HG03045 (cell line): ENCODE results near the gene BAD.

Source experiments
- ATAC-seq: cut with Tn5 transposase; IDR thresholded peaks from one replicate; pipeline ENCODE4 v1.9.1; 2021; ENCODE audit warnings: mild to moderate bottlenecking, moderate library complexity; ENCODE audit not compliant: unreplicated experiment

BAD gene

DNA sequence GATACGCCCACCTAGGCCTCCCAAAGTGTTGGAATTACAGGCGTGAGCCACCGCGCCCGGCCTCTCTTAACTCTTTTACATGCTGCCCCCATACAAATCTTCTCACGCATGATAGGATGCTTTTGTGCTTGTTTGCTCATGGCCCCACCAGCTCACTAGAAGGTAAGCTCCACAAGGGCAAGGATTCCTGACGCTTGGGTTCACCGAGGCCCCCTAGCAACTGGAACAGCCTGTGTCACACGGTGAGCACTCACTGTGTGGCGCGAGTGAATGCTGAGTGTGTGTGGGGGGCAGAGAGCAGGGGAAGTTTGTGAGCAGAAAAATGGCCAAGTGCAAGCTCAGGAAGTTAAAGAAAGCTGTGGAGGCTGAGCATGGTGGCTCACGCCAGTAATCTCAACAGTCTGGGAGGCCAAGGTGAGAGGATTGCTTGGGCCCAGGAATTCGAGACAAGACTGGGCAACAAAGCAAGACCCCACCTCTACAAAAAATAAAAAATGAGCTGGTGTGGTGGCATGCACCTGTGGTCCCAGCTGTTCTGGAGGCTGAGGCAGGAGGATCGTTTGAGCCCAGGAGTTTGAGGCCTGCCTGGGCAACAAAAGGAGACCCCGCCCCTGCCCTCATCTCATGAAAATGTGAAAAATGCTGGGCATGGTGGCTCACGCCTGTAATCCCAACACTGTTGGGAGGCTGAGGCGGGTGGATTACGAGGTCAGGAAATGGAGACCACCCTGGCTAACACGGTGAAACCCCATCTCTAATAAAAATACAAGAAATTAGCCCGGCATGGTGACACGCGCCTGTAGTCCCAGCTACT, 2.3 kb downstream of the BAD start:
- ATAC-seq: no peak

- ATAC-seq: no peak
These were observed 5.8 kb downstream of the BAD start for GRCh38 chr11:64278576-64279190.

DNA sequence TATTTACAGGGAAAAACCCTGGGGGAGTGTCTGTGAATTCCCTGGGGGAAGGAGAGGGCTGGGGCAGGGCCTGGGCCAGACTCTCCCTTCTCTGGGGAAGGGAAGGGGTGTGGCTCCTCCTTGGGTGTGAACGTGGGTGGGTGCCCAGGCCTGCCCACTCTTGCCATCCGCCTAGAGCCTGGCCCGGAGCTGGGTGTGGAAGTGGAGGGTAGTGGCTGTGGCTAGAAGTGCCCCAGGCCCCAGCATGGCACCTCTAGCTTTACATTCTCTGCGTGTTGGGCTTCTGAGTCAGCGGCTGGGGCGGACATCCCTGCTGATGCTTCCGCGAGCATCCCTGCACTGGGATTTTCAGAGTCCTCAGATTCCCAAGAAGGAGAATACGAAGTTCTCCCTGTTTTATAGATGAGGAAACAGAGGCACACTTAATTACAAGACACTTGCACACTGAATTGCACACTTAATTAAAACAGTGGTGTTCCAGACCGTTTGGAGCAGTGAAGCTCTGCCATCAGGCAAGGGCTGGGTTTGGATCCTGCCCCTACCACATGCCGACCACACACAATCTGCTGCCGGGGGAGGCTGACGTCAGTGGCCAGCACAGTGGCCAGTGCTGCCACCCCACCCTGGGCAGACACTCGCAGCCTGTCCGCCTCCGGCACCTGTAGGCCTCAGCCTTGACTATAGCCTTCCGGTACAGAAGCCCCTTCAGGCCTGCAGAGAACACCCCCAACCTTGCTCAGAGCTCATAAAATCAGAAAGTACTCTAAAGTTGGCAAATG, 7.6 kb downstream of the BAD start:
- no peak for ATAC-seq

- no peak for ATAC-seq
These were observed 8.6 kb downstream of the BAD start for GRCh38 chr11:64275841-64276240.

GRCh38 chr11:64275031-64275800, 9.2 kb downstream of the BAD start:
- no peak for ATAC-seq

GRCh38 chr11:64269540-64270220, 14.8 kb downstream of the BAD start:
- ATAC-seq: peak; percentile 69

DNA sequence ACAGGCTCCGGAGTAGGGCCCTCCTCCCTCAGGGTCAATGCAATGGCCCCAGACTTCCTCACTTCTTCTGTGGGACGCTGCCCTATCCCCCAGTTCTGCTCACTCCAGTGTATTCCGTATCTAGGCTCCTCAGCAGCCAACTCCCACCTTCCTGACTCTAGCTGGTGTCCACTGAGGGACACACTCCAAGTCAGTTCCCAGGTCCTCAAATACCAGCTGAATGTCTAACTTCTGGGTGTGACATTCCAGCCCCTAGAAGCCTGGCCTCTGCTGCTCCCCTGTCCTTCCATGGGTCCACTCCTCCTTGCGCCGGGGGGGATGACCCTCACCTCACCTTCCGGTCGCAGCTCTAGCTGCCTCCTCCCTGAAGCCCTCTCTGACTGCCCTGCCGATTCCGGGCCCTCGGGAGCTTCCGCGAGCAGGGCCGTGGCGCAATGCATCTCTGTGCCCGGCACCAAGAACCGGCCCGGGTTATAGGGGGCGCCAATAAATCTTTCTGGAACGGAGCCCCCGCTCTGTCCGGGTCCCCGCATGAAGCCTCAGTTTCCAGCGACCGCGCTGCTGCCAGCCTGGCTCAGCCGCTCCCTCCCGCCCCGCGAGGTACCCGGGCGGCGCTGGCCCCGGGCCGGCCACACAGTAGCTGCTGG, 15.4 kb downstream of the BAD start:
- ATAC-seq: peak; percentile 19

- ATAC-seq: no peak
These were observed 16.2 kb downstream of the BAD start for GRCh38 chr11:64268025-64268892.

GRCh38 chr11:64267207-64267945, 17.1 kb downstream of the BAD start:
- no peak for ATAC-seq

DNA sequence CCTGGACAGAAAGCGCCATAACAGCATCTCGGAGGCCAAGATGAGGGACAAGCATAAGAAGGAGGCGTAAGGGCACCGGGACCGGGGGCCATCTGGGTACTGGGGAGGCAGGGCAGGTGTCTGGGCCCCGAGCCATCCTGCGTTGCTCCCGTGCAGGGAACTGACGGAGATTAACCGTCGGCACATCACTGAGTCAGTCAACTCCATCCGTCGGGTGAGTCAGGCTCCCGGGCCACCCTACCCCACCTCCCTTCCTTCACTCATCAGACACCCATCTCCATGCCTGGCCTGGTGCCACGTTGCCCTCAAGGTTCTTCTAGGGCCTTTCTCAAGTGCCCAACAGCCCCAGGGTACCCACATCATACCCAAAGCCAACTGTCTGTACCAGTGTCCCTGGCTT, 18.1 kb downstream of the BAD start:
- no peak for ATAC-seq

- no peak for ATAC-seq
These were observed 19.0 kb downstream of the BAD start for GRCh38 chr11:64265176-64266160.

GRCh38 chr11:64264371-64264852, 20.1 kb downstream of the BAD start:
- ATAC-seq: no peak

DNA sequence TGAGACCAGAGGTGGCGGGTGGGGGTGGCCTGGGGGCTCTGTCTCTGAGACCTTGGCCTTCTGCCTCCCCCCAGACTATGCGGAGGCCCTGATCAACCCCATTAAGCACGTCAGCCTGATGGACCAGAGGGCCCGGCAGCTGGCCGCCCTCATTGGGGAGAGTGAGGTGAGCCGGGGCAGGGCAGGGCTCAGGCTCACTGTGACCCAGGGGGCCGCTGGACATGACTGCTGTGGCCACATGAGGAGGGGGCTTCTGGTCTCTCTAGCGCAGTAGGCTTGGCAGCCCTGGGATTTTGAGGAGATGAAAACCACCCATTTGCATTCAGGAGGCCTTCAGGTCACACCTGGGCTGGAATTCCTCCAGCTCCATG, 20.5 kb downstream of the BAD start:
- ATAC-seq: no peak

DNA sequence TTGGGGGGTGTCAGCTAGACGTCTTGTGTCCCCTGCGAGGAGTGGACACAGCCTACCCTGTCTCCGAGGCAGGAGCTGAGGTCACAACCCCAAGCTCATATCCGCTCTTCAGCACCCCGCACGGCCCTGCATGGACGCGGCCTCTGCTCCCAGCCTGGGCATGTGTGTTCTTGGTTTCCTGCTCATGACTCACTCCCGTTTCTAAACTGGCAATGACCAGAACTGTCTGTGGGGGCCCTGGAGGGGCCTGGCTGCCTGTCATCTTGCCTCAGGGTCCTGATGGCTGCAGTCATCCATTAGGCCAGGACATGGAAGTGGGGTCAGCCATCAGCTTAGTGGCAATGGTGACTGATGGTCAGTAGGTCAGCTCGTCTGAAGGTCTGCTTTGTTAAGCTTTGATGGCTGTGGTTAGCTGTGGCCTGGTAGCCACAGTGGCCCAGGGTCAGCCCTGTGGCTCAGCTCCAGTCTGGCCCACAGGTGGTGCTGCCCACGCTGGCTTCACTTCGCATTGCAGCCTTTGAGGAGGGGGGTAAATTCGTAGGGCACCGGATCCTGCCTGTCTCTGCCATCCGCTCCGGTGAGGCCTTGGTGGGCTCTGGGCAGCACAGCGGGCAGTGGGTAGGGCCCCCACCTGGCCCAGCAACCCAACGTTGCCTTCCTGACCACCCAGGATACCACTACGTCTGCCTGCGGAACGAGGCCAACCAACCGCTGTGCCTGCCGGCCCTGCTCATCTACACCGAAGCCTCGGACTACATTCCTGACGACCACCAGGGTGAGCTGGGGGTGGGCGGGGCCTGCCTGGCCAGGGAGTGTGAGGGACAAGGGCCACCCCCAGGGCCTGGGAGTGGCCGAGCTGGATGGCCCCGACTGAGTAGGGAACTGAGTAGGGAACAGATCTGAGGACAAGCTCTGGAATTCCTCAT, 21.2 kb downstream of the BAD start:
- ATAC-seq: no peak

DNA sequence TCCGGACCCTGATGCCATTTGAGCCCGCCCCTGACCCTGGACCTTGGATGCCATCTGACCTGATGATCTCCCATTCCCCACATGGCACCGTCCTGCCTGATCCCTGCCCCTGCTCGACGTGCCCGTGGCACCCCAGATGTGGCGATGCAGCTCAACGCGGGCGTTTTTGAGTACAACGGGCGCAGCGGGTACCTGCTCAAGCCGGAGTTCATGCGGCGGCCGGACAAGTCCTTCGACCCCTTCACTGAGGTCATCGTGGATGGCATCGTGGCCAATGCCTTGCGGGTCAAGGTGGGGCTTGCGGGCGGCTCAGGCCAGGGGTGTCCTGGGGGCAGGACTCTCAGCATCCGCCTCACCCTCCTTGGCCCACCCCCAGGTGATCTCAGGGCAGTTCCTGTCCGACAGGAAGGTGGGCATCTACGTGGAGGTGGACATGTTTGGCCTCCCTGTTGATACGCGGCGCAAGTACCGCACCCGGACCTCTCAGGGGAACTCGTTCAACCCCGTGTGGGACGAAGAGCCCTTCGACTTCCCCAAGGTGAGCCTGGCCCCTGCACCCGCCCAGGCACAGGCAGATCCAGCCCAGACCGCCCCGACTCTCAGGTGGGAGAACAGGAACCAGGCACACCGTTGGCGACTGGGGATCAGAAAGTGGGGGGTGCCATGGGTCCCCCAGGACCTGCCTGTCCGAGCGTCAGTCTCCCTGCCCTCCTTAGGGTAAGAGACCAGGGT, 22.0 kb downstream of the BAD start:
- no peak for ATAC-seq
